Activated T-cell treated with anti-CD3 and anti-CD28 coated beads, Interleukin-2, amount 50 U/mL, for 24 hours (primary cell): Measurements from ENCODE around the gene CELF1.
"Not testable (repeated sequence)": the region's sequence is repeated elsewhere in the genome, so short reads cannot be mapped to it uniquely, and the experiment has no call there.

Source experiments
- DNase-seq: peaks from one replicate; pipeline ENCODE4 v3.0.0-alpha.2; 2020
- H3K27ac Mint-ChIP-seq: 2 replicates; pipeline ENCODE4 v1.8.0; 2020; ENCODE audit warnings: mild to moderate bottlenecking, mixed read lengths
- H3K27me3 Mint-ChIP-seq: 2 replicates; pipeline ENCODE4 v1.8.0; 2020; ENCODE audit warnings: mixed read lengths
- H3K36me3 Mint-ChIP-seq: 2 replicates; pipeline ENCODE4 v1.8.0; 2020; ENCODE audit warnings: low read depth, mixed read lengths
- H3K4me1 Mint-ChIP-seq: 2 replicates; pipeline ENCODE4 v1.8.0; 2020; ENCODE audit warnings: low read depth, mixed read lengths
- H3K4me3 Mint-ChIP-seq: 2 replicates; pipeline ENCODE4 v1.8.0; 2020; ENCODE audit warnings: mild to moderate bottlenecking, moderate library complexity, mixed read lengths
- H3K9me3 Mint-ChIP-seq: 2 replicates; pipeline ENCODE4 v1.8.0; 2020; ENCODE audit warnings: mixed read lengths

Gene CELF1

GRCh38 chr11:47454258-47454671, 98.7 kb downstream of the CELF1 start:
- not testable (repeated sequence) for H3K4me1 Mint-ChIP-seq, H3K9me3 Mint-ChIP-seq, H3K27ac Mint-ChIP-seq, H3K27me3 Mint-ChIP-seq, H3K36me3 Mint-ChIP-seq, H3K4me3 Mint-ChIP-seq
- peak; percentile 57 for DNase-seq

GRCh38 chr11:47453365-47453764, 99.6 kb downstream of the CELF1 start:
- Mint-ChIP-seq H3K27me3 (no peaks in the 10 kb centered on the region), H3K4me1 (peaks cover 7% of the 10 kb centered on the region), H3K27ac (no peak overlapping the region), H3K4me3 (no peak overlapping the region), H3K9me3 (no peaks in the 10 kb centered on the region), H3K36me3 (no peaks in the 10 kb centered on the region)
- no peak for DNase-seq

- Mint-ChIP-seq H3K4me3 (no peak overlapping the region), H3K4me1 (peaks cover 7% of the 10 kb centered on the region), H3K36me3 (no peaks in the 10 kb centered on the region), H3K9me3 (no peaks in the 10 kb centered on the region), H3K27me3 (no peaks in the 10 kb centered on the region), H3K27ac (no peak overlapping the region)
- no peak for DNase-seq
These were observed 100.9 kb downstream of the CELF1 start for GRCh38 chr11:47451990-47452389.

GRCh38 chr11:47451436-47451835, 101.5 kb downstream of the CELF1 start:
- no peaks in the 10 kb centered on the region for H3K27me3 Mint-ChIP-seq
- no peak for DNase-seq
- H3K27ac Mint-ChIP-seq = no peak overlapping the region
- H3K36me3 Mint-ChIP-seq = no peaks in the 10 kb centered on the region
- peaks cover 7% of the 10 kb centered on the region for H3K4me1 Mint-ChIP-seq
- H3K4me3 Mint-ChIP-seq = no peak overlapping the region
- no peaks in the 10 kb centered on the region for H3K9me3 Mint-ChIP-seq

GRCh38 chr11:47449541-47449940, 103.4 kb downstream of the CELF1 start:
- Mint-ChIP-seq H3K27ac (no peak overlapping the region), H3K27me3 (no peaks in the 10 kb centered on the region), H3K4me3 (no peak overlapping the region), H3K36me3 (no peaks in the 10 kb centered on the region), H3K9me3 (no peaks in the 10 kb centered on the region), H3K4me1 (peaks cover 4% of the 10 kb centered on the region)
- no peak for DNase-seq

- Mint-ChIP-seq H3K4me1 (no peaks in the 10 kb centered on the region), H3K9me3 (no peaks in the 10 kb centered on the region), H3K36me3 (no peaks in the 10 kb centered on the region), H3K4me3 (no peak within 1 kb of the TSS), H3K27me3 (no peaks in the 10 kb centered on the region), H3K27ac (no peak within 1 kb of the TSS)
- no peak for DNase-seq
These were observed 104.1 kb downstream of the CELF1 start, which contains the start of gene RAPSN for GRCh38 chr11:47448566-47449427. RAPSN (minus strand) TSS chr11:47449136; CDS start chr11:47448964, 172 bp downstream.

GRCh38 chr11:47447906-47448305, 105.0 kb downstream of the CELF1 start:
- H3K27me3 Mint-ChIP-seq = no peaks in the 10 kb centered on the region
- no peaks in the 10 kb centered on the region for H3K36me3 Mint-ChIP-seq
- DNase-seq = no peak
- H3K4me3 Mint-ChIP-seq = no peak overlapping the region
- no peak overlapping the region for H3K27ac Mint-ChIP-seq
- H3K9me3 Mint-ChIP-seq = no peaks in the 10 kb centered on the region
- no peaks in the 10 kb centered on the region for H3K4me1 Mint-ChIP-seq

- Mint-ChIP-seq H3K27ac (no peak overlapping the region), H3K27me3 (no peaks in the 10 kb centered on the region)
These were observed 106.1 kb downstream of the CELF1 start for GRCh38 chr11:47446833-47447232.

GRCh38 chr11:47445840-47446239, 107.1 kb downstream of the CELF1 start:
- Mint-ChIP-seq H3K4me3 (no peak overlapping the region), H3K27me3 (no peaks in the 10 kb centered on the region), H3K4me1 (no peaks in the 10 kb centered on the region), H3K36me3 (no peaks in the 10 kb centered on the region), H3K27ac (no peak overlapping the region), H3K9me3 (no peaks in the 10 kb centered on the region)
- DNase-seq = no peak

More at GRCh38 chr11:47446833-47447232, 106.1 kb downstream of the CELF1 start:
- H3K4me1 Mint-ChIP-seq = no peaks in the 10 kb centered on the region
- no peak for DNase-seq
- no peak overlapping the region for H3K4me3 Mint-ChIP-seq
- no peaks in the 10 kb centered on the region for H3K9me3 Mint-ChIP-seq
- H3K36me3 Mint-ChIP-seq = no peaks in the 10 kb centered on the region

GRCh38 chr11:47443817-47444216, 109.1 kb downstream of the CELF1 start:
- H3K9me3 Mint-ChIP-seq = no peaks in the 10 kb centered on the region
- no peaks in the 10 kb centered on the region for H3K36me3 Mint-ChIP-seq
- H3K4me3 Mint-ChIP-seq = no peak overlapping the region
- no peak for DNase-seq
- no peaks in the 10 kb centered on the region for H3K4me1 Mint-ChIP-seq
- H3K27ac Mint-ChIP-seq = no peak overlapping the region
- H3K27me3 Mint-ChIP-seq = no peaks in the 10 kb centered on the region

GRCh38 chr11:47443028-47443700, 109.8 kb downstream of the CELF1 start:
- Mint-ChIP-seq H3K27ac (no peak overlapping the region), H3K36me3 (no peaks in the 10 kb centered on the region), H3K27me3 (no peaks in the 10 kb centered on the region), H3K9me3 (no peaks in the 10 kb centered on the region), H3K4me3 (no peak overlapping the region), H3K4me1 (no peaks in the 10 kb centered on the region)
- DNase-seq = no peak

- H3K9me3 Mint-ChIP-seq = no peaks in the 10 kb centered on the region
- no peaks in the 10 kb centered on the region for H3K27me3 Mint-ChIP-seq
- no peaks in the 10 kb centered on the region for H3K4me1 Mint-ChIP-seq
- no peak overlapping the region for H3K27ac Mint-ChIP-seq
- no peak for DNase-seq
- no peak overlapping the region for H3K4me3 Mint-ChIP-seq
- no peaks in the 10 kb centered on the region for H3K36me3 Mint-ChIP-seq
These were observed 110.4 kb downstream of the CELF1 start for GRCh38 chr11:47442514-47442913.

GRCh38 chr11:47441421-47441820, 111.5 kb downstream of the CELF1 start:
- no peak overlapping the region for H3K27ac Mint-ChIP-seq
- no peak overlapping the region for H3K4me3 Mint-ChIP-seq
- H3K27me3 Mint-ChIP-seq = no peaks in the 10 kb centered on the region
- H3K9me3 Mint-ChIP-seq = no peaks in the 10 kb centered on the region
- H3K36me3 Mint-ChIP-seq = no peaks in the 10 kb centered on the region
- DNase-seq = no peak
- H3K4me1 Mint-ChIP-seq = no peaks in the 10 kb centered on the region

- H3K27ac Mint-ChIP-seq = no peak overlapping the region
- H3K27me3 Mint-ChIP-seq = no peaks in the 10 kb centered on the region
- H3K4me1 Mint-ChIP-seq = no peaks in the 10 kb centered on the region
- H3K36me3 Mint-ChIP-seq = no peaks in the 10 kb centered on the region
- H3K4me3 Mint-ChIP-seq = no peak overlapping the region
- no peak for DNase-seq
- no peaks in the 10 kb centered on the region for H3K9me3 Mint-ChIP-seq
These were observed 112.9 kb downstream of the CELF1 start for GRCh38 chr11:47440054-47440476.

- H3K4me3 Mint-ChIP-seq = no peak overlapping the region
- H3K27ac Mint-ChIP-seq = no peak overlapping the region
- H3K9me3 Mint-ChIP-seq = no peaks in the 10 kb centered on the region
- no peaks in the 10 kb centered on the region for H3K36me3 Mint-ChIP-seq
- H3K27me3 Mint-ChIP-seq = no peaks in the 10 kb centered on the region
- DNase-seq = no peak
- H3K4me1 Mint-ChIP-seq = no peaks in the 10 kb centered on the region
These were observed 114.2 kb downstream of the CELF1 start for GRCh38 chr11:47438721-47439120.
